Right lobe of liver (tissue), 6 donors: ENCODE results near the gene RXFP2. TPM values are rescaled to one million over a fixed set of nuclear protein-coding genes. Genes with fewer than 3 reads are reported as not detected.

ENCODE experiments used
- ATAC-seq, 4 donors: fragments of 200-7000 bp; cut with Tn5 transposase; one replicate each; pipeline ENCODE4 v1.9.1; 2020; ENCODE audit warnings: mild to moderate bottlenecking in 4 of 4, moderate library complexity in 4 of 4
- DNase-seq, 3 donors: peaks; one replicate each; pipeline ENCODE4 v3.0.0-alpha.2; 2020
- H3K27ac ChIP-seq, 3 donors: fragments of 200-600 bp; one replicate each; pipeline ENCODE4 v1.8.0; 2022
- H3K27me3 ChIP-seq, 2 donors: fragments of 200-600 bp; one replicate each; pipeline ENCODE4 v1.8.0; 2022
- H3K36me3 ChIP-seq, 4 donors: fragments of 200-600 bp; sonication (generic) in 1 of 4; one replicate each; pipeline versions ENCODE4 v1.5.1 to v1.8.0; 2017 to 2022; ENCODE audit warnings: control low read depth in 1 of 4
- H3K4me1 ChIP-seq, 4 donors: fragments of 200-600 bp; sonication (generic) in 1 of 4; one replicate each; pipeline versions ENCODE4 v1.5.1 to v1.8.0; 2017 to 2022; ENCODE audit warnings: control low read depth in 1 of 4
- H3K4me3 ChIP-seq, 3 donors: fragments of 200-600 bp; one replicate each; pipeline ENCODE4 v1.8.0; 2022
- H3K9me3 ChIP-seq, 4 donors: fragments of 200-600 bp; sonication (generic) in 1 of 4; one replicate each; pipeline versions ENCODE4 v1.5.1 to v1.8.0; 2017 to 2022; ENCODE audit warnings: control low read depth in 1 of 4
- CTCF ChIP-seq, 4 donors: fragments of 200-600 bp in 3 of 4; fragments of 450-650 bp in 1 of 4; IDR thresholded peaks; one replicate each; pipeline versions ENCODE4 v1.5.1 to v1.8.0; 2016 to 2022; ENCODE audit warnings: antibody characterized with exemption in 4 of 4, mild to moderate bottlenecking in 2 of 4
- POLR2A ChIP-seq: fragments of 450-650 bp; IDR thresholded peaks from one replicate; pipeline ENCODE4 v1.6.1; 2017; ENCODE audit warnings: antibody characterized with exemption, mild to moderate bottlenecking
- WGBS: methylation state at CpG from one replicate; pipeline ENCODE4 v1.1.6; 2018; ENCODE audit warnings: low coverage, low lambda C conversion rate; ENCODE audit not compliant: insufficient coverage; ENCODE audit errors: missing lambda C conversion rate; 5-methylcytosine and 5-hydroxymethylcytosine counted together
- intact Hi-C, 2 donors: fragments of 100-400 bp; cut with DNase I; formaldehyde crosslinking; loops; one replicate each; pipeline versions ENCODE4 v1.11.2 to v1.14.1; 2022
- total RNA-seq, 6 experiments: library from RNA; depleted of rRNA in 2 of 6; stranded (reverse); fragments of >200 nt in 2 of 6; fragmentation: NEBNext Ultra II Directional in 3 of 6; extraction: Animal tissue kit (Norgen Biotek cat#: 25700) in 3 of 6; gene quantifications; one replicate each; pipeline versions ENCODE4 v1.1.0 to v1.2.4, GENCODE V29; 2016 to 2023
- donor health status: DM: no; HTN: yes; CAD: no.
- donor health status: DM: no; HTN: no; CAD: no.
- donor health status: DM: no; HTN: no; CAD: no.
- donor health status: DM: no; HTN: yes; CAD: no.
- donor health status: DM: no; HTN: yes; CAD: no.

RXFP2 gene
- total RNA-seq, 6 experiments from 2014 or later = not detected

- no peak for ATAC-seq
- Histone ChIP-seq H3K36me3 (no peaks in the 10 kb centered on the region), H3K27me3 (no peaks in the 10 kb centered on the region), H3K9me3 (no peaks in the 10 kb centered on the region), H3K4me3 (no peak overlapping the region), H3K27ac (no peak overlapping the region), H3K4me1 (no peaks in the 10 kb centered on the region)
- 70% methylated on average over 5 of the region's 5 CpGs for WGBS
- no peak for DNase-seq
- TF ChIP-seq POLR2A (no peak), CTCF (IDR thresholded peaks at IDR 0.05) (no peak)
- intact Hi-C loops = loop anchor here in 1 of 2 donors (10.0 kb wide), 1 partner anchor 311 kb away; no protein-coding TSS in a partner anchor
Measured at GRCh38 chr13:31755803-31756212, 16.5 kb downstream of the RXFP2 start.

GRCh38 chr13:31756346-31756745 is 17.0 kb downstream of the RXFP2 start:
- H3K9me3 ChIP-seq = no peaks in the 10 kb centered on the region
- H3K27me3 ChIP-seq = no peaks in the 10 kb centered on the region
- ATAC-seq = no peak
- no peak overlapping the region for H3K27ac ChIP-seq
- TF ChIP-seq CTCF (IDR thresholded peaks at IDR 0.05) (no peak), POLR2A (no peak)
- no peaks in the 10 kb centered on the region for H3K36me3 ChIP-seq
- H3K4me3 ChIP-seq = no peak overlapping the region
- no peaks in the 10 kb centered on the region for H3K4me1 ChIP-seq
- intact Hi-C loops = loop anchor here in 1 of 2 donors (10.0 kb wide), 1 partner anchor 312 kb away; no protein-coding TSS in a partner anchor
- 52% methylated on average over 4 of the region's 4 CpGs for WGBS
- no peak for DNase-seq

- WGBS = 40% methylated on average over 2 of the region's 2 CpGs
- no peak for TF ChIP-seq CTCF (IDR thresholded peaks at IDR 0.05)
- TF ChIP-seq POLR2A = no peak
- Histone ChIP-seq H3K27me3 (peaks cover 0 to 4% of the 10 kb centered on the region in 2 donors), H3K36me3 (no peaks in the 10 kb centered on the region), H3K9me3 (no peaks in the 10 kb centered on the region), H3K4me3 (no peak overlapping the region), H3K27ac (no peak overlapping the region), H3K4me1 (no peaks in the 10 kb centered on the region)
- DNase-seq (no peak), ATAC-seq (no peak)
- intact Hi-C loops = no loop called here
Measured at GRCh38 chr13:31761951-31762350, 22.6 kb downstream of the RXFP2 start.

- Histone ChIP-seq H3K4me3 (no peak overlapping the region), H3K9me3 (no peaks in the 10 kb centered on the region), H3K4me1 (no peaks in the 10 kb centered on the region), H3K27ac (no peak overlapping the region), H3K36me3 (no peaks in the 10 kb centered on the region), H3K27me3 (peaks cover 0 to 4% of the 10 kb centered on the region in 2 donors)
- intact Hi-C loops = no loop called here
- no peak for DNase-seq
- ATAC-seq = no peak
- WGBS = 61% methylated on average over 2 of the region's 2 CpGs
- no peak for TF ChIP-seq POLR2A
- TF ChIP-seq CTCF (IDR thresholded peaks at IDR 0.05) = no peak
Measured at GRCh38 chr13:31764556-31764955, 25.2 kb downstream of the RXFP2 start.
